HG03135 (cell line): ENCODE measurements around the gene ORM1.

Source experiments
- ATAC-seq: cut with Tn5 transposase; IDR thresholded peaks from one replicate; pipeline ENCODE4 v1.9.1; 2021; ENCODE audit warnings: mild to moderate bottlenecking, moderate library complexity; ENCODE audit not compliant: unreplicated experiment

Gene ORM1

DNA sequence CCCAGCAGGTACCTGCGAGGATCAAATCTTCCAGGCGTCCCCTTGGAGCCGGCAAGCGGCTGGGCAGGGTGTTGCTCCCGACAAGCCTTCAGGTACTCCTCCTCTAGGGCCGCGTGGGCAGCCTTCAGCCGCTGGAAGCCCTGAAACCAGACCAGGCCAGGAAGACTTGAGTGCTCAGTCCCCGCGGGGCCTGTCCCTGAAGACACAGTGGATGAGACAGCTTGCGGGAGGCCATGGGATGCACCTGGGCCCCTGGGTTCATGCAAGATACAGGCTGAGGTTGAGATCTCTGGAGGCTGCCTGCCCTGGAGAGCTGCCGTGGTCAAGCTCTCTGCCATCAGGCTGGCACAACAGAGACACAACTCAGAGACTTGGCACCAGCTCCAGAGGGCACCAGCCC, 39.5 kb downstream of the ORM1 start:
- no peak for ATAC-seq

DNA sequence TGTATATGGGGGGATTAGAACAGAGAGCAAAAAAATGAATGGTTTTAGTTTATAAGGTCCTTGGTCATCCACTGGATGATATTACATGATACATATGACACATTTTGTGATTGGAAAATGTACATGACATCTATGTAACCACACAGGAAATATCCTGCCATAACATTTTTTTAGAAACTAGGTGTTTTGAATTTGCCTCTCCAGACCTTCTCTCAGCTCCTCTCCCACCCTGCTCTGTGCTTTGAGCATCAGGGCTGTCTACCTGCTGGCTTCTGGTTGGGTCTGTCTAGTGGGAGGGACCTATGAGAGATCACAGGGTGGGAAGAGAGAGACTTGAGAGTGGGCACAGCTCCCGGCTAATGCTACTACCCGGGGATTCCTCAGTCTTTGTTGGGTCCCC, 40.5 kb downstream of the ORM1 start:
- no peak for ATAC-seq

DNA sequence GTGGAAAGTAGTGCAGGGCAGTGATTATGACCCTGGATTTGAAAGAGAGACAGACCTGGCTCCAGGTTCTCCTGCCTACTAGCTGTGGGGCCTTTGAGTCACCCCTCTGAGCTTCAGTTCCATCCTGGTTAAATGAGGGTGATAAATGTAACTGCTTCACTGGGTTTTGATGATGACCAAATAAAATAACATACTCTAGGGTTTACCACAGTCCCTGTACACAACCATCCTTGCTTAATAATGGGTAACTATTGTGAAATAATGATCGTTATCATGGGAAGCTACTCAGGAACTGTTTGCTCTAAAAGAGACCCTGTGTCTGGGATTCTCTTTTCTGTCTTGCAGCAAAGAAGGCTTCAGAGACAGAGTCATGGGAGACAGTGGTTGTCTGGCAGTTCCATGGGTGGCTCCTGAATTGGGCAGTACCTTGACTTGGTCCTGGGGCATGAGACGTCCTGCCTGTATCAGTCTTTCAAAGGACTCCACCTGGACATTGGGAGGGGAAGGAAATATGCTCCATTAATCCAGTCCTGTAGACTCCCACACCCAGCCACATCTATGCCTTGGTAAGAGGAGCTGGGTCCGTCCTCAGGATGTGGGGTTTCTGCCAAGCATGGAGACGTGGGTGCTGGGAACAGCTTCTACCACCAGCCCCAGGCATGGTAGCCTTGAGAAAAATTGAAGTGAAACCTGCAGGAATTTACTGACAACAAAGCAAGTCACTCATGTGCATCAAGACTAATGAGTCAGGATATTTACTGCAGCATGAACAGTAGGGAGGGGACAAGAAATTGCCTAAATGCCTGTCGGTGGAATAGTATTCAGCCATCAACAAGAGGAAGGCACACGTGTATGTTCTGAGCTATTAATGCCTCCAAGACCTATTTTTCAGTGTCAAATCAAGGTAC, 41.5 kb downstream of the ORM1 start:
- no peak for ATAC-seq

DNA sequence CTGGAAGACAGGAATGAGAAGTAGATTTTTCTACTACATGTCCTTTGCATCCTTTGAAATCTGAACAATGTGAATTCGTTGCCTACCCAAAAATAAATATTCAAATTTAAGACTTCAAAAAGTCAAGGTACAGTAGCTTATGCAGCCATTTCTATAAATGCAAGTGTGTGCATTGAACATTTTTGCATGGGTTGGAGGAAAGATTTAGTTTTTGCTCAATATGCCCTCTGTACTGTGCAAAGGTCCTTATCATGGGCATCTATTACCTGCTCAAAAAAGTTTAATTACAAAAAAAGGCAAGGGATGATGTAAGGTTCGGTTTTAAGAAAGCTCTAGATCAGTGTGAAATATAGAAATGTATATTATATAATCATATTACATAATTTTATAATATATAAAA, 42.3 kb downstream of the ORM1 start:
- no peak for ATAC-seq

DNA sequence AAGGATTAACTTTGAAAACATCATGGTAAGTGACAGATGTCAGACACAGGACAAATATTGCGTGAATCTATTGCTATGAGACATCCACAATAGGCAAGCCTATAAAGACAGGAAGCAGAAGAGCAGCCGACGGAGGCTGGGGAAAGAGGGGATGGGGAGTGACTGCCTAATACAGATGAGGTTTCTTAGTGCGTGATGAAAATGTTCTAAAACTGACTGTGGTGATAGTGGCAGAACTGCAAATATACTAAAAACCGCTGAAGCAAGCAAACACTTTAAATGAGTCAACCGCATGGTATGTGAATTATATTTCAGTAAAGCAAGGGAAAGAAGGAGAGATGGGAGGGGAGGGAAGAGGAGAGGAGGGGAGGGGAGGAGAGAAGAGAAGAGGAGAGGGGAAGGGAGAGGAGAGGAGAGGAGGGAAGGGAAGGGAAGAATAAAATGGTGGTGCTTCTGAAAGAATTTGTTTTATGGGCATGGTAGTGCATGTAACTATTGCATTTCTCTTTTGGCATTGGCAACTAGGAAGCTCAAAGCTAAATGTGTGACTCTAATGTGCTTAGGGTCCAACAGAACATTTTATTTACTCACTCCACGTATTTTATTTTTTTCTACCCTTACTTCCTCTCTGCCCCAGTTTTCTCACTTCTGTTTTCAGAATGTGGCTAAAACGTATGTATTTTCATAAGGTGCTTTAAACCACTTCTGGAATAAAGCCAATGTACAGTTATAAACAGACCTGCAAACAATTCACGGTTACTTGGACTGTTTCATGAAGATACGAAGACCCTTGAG, 43.6 kb downstream of the ORM1 start:
- ATAC-seq: peak; percentile 45

DNA sequence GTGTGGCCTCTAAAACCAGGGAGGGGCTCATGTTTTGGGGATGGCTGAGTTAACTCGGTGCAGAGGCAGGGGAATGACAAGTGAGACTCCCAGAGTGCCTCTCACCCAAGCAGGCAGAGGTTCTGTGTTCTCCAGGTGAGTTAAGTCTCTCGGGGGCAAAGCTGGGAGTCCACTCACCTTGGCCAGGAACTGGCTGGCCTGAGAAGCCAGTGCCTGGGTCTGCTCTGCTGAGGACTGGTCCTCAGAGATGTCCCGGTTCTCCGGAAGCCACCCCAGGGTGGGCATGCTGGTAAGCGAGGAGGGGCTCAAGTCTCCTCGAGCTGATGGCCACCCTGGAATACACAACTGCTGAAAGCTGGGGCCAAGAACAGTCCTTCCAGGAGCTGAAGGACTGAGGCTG, 44.5 kb downstream of the ORM1 start:
- no peak for ATAC-seq

DNA sequence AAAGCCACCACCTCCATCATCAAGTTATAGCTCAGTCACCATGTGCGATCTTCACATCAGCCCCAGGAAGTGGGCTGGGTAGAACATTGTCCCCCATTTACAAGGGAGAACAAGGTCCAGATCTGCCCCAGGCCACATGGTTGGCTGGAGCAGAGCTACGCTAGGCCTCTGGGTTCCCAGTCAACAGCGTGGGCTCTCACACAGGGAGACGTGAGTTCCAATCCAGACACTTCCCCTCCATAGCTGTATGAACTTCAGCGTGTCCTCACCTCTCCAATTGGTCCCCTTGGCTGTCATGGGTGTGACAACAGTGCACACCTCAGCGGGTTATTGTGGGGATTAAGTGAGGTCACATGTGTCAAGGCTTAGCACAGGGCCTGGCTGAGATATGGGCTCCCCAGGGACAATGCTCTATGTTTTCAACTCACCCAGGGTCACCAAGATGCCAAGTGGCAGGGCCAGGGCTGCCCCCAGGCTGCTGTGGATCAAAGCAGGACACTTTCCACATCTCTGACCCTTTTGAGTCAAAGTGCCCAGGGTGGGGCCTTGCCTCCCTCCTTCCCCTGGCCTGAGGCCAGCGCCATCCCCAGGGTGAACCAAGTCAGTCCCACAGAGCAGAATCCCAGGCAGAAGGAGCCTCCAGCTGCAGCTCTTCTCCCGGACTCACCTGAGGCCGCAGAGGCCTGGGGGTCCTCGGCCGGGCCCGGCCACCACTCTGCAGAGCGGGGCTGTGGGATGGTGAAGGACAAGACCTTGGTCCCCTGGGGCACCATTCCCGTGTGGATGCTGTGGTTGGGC, 45.1 kb downstream of the ORM1 start:
- no peak for ATAC-seq

DNA sequence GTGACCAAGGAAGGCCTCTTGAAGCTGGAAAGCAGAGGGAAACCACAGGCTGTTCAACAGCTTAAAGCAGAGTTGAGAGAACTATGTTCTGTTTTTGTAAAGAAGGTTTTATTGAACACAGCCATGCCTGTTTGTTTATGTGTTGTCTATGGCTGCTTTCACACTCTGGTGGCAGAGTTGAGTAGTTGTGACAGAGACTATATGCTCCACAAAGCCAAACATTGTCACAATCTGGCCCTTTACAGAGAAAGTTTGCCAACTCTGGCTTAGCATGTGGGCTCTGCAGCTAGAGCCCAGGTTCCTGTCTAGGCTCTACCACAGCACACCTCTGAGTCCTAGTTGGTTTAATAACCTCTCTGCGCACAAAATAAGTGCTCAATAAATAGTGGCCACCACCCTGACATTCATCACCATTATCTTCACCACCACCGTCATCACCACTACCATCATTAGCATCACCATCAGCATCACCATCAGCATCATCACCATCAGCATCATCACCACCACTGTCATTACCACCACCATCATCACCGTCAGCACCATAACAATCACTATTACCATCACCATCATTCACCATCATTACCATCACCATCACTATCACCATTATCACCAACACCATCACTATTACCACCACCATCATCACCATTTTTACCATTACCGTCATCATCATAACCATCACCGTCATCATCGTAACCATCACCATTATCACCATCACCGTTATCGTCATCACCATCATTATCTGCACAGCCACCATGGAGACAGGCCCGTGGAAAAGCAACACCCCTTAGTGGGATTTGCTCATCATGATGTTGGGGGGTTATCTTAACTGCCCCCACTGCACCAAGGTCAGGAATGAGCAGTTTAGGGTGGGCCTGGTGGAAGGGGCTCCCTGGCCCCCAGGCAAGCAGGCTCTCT, 46.6 kb downstream of the ORM1 start:
- ATAC-seq: no peak

DNA sequence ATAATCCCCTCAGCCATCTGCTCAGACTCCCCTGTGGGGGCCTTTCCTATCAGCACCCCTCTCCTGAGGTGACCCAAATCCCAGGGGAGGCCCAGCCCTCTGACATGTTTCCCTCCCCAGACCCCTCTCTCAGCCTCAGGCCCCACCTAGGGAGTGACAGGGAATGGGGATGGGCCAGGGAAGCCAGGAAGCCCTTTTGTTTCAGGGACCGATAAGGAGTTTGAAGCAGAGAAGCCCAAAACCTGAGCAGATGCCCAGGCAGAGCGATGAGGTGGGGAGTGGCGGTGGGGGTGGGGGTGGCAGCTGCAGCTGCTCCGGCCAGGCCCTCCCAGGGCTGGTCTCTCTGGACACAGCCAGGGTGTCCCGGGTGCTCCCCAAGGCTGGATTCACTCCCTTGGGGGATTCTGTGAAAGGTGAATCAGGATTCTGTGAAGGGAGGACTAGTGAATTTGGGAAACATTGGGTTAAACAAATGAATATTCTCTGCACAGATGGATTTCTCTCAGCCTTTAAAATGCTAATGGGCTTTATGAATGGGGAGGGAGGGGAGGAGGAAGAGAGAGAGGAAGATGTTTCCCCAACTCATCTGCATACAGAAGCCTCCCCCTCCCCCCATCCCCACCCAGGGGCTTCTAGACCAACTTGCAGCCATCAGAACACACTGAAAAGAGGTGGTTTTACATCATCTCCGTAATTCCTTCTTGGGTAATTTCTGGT, 47.5 kb downstream of the ORM1 start:
- ATAC-seq: no peak

DNA sequence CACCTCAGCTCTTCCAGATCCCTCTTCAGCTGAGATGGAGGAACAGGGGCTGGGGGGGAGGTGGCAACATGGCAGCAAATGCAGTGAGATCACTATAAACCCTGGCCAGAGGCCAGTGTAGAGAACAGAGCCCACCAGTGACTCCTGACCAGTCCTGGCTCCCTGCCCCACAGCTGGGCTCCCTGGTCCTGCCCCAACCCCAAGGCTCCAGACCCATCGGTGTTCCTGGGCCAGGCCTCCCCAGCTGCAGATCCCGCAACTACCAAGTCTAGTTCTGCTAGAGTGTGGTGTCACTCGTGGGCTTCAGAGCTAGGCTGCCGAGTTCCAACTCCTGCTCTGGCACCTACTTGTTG, 48.0 kb downstream of the ORM1 start:
- ATAC-seq: no peak

DNA sequence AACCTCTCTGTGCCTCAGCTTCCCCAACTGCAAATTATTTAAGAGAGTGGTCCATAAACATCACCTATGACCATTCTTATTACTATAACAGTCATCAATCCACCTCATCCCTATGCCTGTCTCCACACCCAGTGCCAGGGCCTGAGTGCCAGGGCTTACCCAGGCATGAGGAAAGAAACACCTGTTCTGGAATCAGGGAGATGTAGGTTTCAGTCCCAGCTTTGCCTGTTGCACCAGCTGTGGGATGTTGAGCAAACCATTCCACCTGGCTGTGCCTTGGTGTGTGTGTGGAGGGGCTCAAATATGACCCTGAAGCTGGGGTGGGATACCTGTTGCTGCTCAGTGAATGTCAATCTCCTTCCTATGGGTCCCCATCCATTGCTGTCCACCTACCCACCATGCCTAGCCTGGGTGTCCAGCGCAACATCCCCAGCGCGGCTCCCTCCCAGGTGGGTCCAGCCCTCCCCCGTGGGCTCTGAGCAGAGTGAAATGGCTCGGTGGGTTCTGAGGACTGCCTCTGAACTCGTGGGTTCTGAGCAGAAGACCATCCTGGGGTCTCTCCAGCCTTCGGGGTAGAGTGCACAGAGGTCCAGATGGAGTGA, 48.5 kb downstream of the ORM1 start:
- ATAC-seq: no peak

DNA sequence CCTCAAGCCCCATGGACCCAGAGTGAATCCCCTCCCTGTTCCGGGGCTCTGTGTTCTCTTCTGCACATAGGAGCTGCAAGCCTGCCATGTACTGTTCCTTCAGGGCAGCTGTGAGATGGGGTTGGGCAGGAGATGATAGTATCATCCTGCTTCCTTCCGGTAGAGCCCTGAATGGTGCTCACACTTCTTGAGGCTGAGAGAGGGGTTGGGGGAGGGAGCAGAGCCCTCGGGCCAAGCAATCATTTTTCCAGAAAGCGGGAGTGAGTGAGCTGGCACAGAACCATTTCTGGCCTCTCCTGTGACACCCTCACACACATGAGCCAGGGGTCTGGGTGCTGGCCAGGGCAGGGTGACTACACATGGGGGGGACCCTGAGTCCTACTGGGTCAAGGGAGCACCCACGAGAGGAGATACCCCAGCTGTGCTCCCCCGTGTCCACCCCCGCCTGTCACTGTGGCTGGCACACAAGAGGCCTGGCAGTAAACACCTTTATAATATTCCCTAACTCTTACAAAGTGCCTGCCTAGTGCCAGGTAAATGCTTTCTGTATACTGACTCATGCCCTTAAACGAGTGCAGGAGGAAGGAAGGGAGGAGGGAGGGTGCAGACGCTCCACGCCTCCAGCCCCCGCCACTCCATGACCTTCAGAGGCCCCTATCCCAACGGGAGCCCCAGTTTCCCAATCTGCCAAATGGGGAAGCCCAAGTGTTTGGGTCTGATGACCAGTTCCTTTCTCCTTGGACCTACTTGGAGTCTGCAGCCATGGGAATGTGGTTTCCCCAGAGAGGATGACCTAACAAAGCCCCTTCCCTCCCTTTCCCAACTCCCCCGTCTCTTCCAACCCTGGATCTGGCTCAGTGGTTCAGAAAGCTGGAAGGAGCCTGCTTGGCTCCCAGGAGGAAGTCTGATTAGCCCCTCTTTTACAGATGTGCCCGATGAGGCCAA, 49.3 kb downstream of the ORM1 start:
- no peak for ATAC-seq

DNA sequence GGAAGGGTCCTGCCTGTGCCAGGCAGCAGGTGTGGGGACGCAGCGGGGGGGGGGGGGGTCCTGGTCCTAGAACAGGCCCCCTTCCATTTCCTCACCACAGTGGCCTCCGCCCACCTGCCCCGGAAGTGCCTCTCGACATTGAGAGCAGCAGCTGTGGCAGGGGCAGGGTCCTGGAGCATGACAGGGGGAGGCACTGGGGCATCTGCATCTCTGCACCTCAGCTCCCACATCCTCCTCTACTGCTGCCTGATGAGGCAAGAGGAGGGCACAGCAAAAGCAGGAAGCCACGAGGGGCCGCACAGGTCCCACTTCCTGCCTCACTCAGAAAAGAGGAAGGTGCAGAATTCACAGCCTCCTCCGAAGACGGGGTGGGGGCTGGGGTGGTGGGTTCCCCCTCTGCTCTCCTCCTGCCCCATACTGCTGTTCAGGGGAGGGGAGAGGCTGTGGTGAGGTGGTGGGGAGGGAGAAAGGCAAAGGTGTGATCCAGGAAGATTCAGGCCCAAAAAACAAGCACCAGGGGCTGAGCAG, 50.1 kb downstream of the ORM1 start:
- peak; percentile 88 for ATAC-seq

DNA sequence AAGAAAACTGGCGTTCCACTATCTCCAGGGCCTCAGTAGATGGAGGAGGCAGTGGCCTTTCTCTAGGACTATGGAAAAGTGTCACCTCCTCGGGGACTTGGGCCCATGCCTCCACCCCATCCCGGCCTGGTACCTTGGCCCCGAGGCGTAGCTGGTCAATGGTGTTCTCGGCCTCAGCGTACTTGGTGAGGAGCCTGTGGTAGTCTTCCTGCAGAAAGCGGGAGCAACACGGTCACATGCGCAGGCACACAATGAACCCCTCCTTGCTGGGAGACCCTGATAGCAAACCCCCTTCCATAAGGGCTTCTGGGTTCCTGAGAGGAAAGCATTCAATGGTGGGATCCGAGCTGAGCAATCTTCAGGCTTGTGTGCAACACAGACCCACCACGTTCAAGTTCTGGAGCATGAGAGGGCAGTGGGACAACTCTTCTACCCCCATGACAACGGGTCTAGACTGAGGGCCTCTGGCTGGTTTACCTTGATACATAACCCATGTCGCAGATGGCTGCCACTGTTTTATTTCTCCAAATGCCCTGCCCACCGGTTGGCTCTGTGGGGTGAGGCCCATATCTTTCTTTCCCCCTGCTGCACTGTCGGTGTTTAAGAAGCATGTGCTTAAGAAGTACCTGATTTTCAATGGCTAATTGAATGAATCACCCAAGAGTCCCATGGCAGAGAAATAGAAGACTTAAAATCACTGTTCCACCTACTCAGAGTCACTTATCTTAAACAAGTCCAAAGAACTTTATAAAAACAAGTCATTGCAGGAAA, 51.2 kb downstream of the ORM1 start:
- ATAC-seq: no peak

DNA sequence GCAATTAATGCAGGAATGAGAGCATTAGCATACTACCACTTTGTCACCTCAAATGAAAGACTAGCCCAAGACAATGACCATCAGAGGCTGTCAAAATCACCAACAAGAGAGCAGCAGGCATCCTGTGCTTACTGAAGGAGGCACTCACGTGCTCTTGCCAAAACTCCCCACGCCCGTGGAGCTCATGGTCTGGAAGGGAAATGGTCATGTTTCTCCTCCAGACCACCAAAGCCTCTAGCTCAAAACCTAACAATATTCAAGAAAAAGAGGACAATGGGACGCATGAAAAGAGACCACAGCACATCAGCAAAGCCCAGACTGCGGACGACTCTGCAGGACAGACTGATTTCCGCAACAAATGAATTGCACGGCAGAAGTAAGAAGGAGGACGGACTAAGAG, 52.0 kb downstream of the ORM1 start:
- no peak for ATAC-seq

DNA sequence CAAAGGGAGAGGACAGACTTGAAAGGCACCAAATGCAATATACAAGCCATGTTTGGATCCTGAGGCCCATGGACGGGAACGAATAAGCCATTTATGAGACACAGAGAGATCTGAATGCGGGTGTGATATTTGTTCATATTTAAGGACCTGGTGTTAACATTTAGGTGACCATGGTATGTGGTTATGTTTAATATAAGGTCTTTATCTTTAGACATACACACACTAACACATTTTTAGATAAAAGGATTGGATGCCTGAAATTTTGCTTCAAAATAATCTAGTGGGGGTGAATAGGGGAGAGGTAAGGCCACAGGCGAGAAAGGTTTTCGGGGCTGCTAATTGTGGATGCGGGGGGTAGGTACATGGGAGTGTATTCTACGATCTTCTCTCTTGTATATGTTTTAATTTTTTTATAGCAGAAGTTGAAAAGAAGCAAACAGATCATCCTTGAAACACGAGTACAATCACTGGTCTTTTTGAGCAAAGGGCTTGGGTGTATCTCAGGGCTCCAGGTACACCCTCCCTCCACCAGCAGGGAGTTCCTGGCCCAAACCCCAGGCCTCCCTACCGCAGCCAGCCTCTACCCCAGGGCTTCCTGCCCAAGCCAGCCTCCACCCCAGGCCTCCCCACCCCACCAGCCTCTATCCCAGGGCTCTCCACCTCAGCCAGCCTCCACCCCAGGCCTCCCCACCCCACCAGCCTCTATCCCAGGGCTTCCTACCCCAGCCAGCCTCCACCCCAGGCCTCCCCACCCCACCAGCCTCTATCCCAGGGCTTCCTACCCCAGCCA, 52.7 kb downstream of the ORM1 start:
- ATAC-seq: no peak
